ENCODE measurements around the gene NPAS3. TPM values are rescaled to one million over a fixed set of nuclear protein-coding genes. Genes with fewer than 3 reads are reported as not detected.

NPAS3 gene
- total and polyA plus RNA-seq, 2 of the 8 experiments (the other 6 are each of a cell fraction or from before 2014, with no cell fraction given) = 0.11 to 0.60 TPM

GRCh38 chr14:33249233-33249820, 310.6 kb downstream of the NPAS3 start:
- no peaks in the 10 kb centered on the region for H3K27me3 ChIP-seq (replicated peaks in 1 of 4; ENCODE audit: control insufficient read depth in 3 of 4, extremely low read depth in 1 of 4, insufficient read depth in 3 of 4, low read length in 3 of 4)
- no peak overlapping the region for H2AK5ac ChIP-seq (ENCODE audit: low read depth, low read length)
- H3K36me3 ChIP-seq (ENCODE audit: control insufficient read depth in 2 of 4, insufficient read depth in 4 of 4, low read length in 3 of 4) = no peaks in the 10 kb centered on the region
- H3K56ac ChIP-seq (replicated peaks; ENCODE audit: insufficient read length, low read depth, low read length) = no peak overlapping the region
- H2BK12ac ChIP-seq (ENCODE audit: low read depth, low read length) = no peak overlapping the region
- no peak overlapping the region for H4K91ac ChIP-seq (replicated peaks; ENCODE audit: insufficient read length, low read length)
- no peaks in the 10 kb centered on the region for H3K23me2 ChIP-seq (ENCODE audit: low read depth, low read length)
- H2AFZ ChIP-seq (ENCODE audit: low read length) = no peak overlapping the region
- H3K4me1 ChIP-seq (replicated peaks in 1 of 4; ENCODE audit: control insufficient read depth in 3 of 4, insufficient read depth in 4 of 4, low read length in 3 of 4) = no peaks in the 10 kb centered on the region; a peak in 1 of 7 replicates
- no peak overlapping the region for H4K5ac ChIP-seq (ENCODE audit: insufficient read length, low read depth, low read length)
- H3K9ac ChIP-seq (replicated peaks in 1 of 4; ENCODE audit: extremely low read depth in 1 of 4, low read depth in 3 of 4, low read length in 3 of 4) = no peak overlapping the region
- no peak overlapping the region for H2BK120ac ChIP-seq (replicated peaks; ENCODE audit: low read depth, low read length)
- ChIA-PET POLR2A (ENCODE audit: partially characterized antibody) (no interaction called here), CTCF (ENCODE audit: partially characterized antibody) (no interaction called here)
- H2BK20ac ChIP-seq (ENCODE audit: low read length) = no peak overlapping the region
- no peak for FAIRE-seq
- no peak overlapping the region for H3K4ac ChIP-seq (replicated peaks; ENCODE audit: insufficient read length, low read depth, low read length)
- H4K8ac ChIP-seq (ENCODE audit: extremely low read depth, insufficient read depth, low read length) = no peak overlapping the region
- no peak overlapping the region for H3K4me2 ChIP-seq (ENCODE audit: insufficient read depth in 1 of 2, low read depth in 2 of 2, low read length in 2 of 2)
- H4K20me1 ChIP-seq (replicated peaks in 1 of 2; ENCODE audit: control insufficient read depth in 1 of 2, insufficient read depth in 2 of 2, low read length in 2 of 2) = no peaks in the 10 kb centered on the region
- H2BK5ac ChIP-seq (ENCODE audit: low read depth, low read length) = no peak overlapping the region
- DNase-seq (ENCODE audit: low read depth in 1 of 2, low spot score in 2 of 2) = no peak
- no peaks in the 10 kb centered on the region for H3K79me1 ChIP-seq (ENCODE audit: low read depth, low read length)
- WGBS, 2 experiments (ENCODE audit: extremely low coverage in 1 of 2, insufficient coverage in 1 of 2, insufficient read length in 1 of 2, insufficient replicate concordance in 2 of 2, low coverage in 1 of 2, low lambda C conversion rate in 2 of 2, missing lambda C conversion rate in 1 of 2) = 86% methylated on average over 6 of the region's 6 CpGs; no CpG with 5 or more reads in 1 of the 2 experiments
- H3K18ac ChIP-seq (ENCODE audit: extremely low read depth, low read length) = no peak overlapping the region
- no peak overlapping the region for H3K14ac ChIP-seq (ENCODE audit: insufficient read length)
- H3K23ac ChIP-seq (ENCODE audit: insufficient read length) = no peak overlapping the region
- H3K27ac ChIP-seq (ENCODE audit: low read depth, low read length) = no peak overlapping the region
- no peaks in the 10 kb centered on the region for H3K79me2 ChIP-seq (ENCODE audit: control insufficient read depth in 1 of 2, insufficient read depth in 2 of 2, low read length in 2 of 2)
- H3K4me3 ChIP-seq (ENCODE audit: extremely low read depth in 1 of 4, insufficient read depth in 2 of 4, low read depth in 3 of 4, low read length in 4 of 4) = no peak overlapping the region
- H2BK15ac ChIP-seq (ENCODE audit: low read length) = no peak overlapping the region
- no peaks in the 10 kb centered on the region for H3K9me3 ChIP-seq (ENCODE audit: insufficient read depth in 2 of 2, low read depth in 1 of 2, low read length in 1 of 2)
- no peak for TF ChIP-seq JUN (IDR thresholded peaks at IDR 0.05; ENCODE audit: low read depth, low read length)
- no peak for TF ChIP-seq CEBPB (IDR thresholded peaks at IDR 0.05; ENCODE audit: low read depth, low read length)
- no peak for TF ChIP-seq CBX8 (IDR thresholded peaks at IDR 0.05; ENCODE audit: borderline replicate concordance, low read depth, low read length)
- TF ChIP-seq E2F6 (IDR thresholded peaks at IDR 0.05) = no peak
- TF ChIP-seq GTF2F1 (IDR thresholded peaks at IDR 0.05; ENCODE audit: borderline replicate concordance, low read depth, low read length) = no peak
- TF ChIP-seq SP2 (IDR thresholded peaks at IDR 0.05; ENCODE audit: low read length) = no peak
- no peak for TF ChIP-seq CTBP2 (IDR thresholded peaks at IDR 0.05; ENCODE audit: borderline replicate concordance, insufficient read depth, insufficient read length, low read length)
- no peak for TF ChIP-seq TEAD4 (IDR thresholded peaks at IDR 0.05; ENCODE audit: low read depth, low read length)
- no peak for TF ChIP-seq TAF7 (optimal IDR thresholded peaks at IDR 0.05; ENCODE audit: borderline replicate concordance, low read depth, low read length)

Data from H1 (cell line).